Gastroesophageal sphincter (tissue), 4 donors: ENCODE measurements around the gene EIF3F. TPM values are rescaled to one million over a fixed set of nuclear protein-coding genes. Genes with fewer than 3 reads are reported as not detected.

Source experiments
- ATAC-seq: fragments of 150-250 bp; one replicate; pipeline ENCODE4 v1.9.1; 2016; ENCODE audit warnings: mild to moderate bottlenecking, moderate library complexity
- H3K27ac ChIP-seq, 4 donors: fragments of 200-600 bp; sonication (generic) in 3 of 4; 1 replicate in 3 of 4; 2 replicates in 1 of 4; pipeline ENCODE4 v1.5.1; 2016 to 2019
- H3K27me3 ChIP-seq: fragments of 200-600 bp; sonication (generic); one replicate; pipeline ENCODE4 v1.5.1; 2019
- H3K36me3 ChIP-seq, 2 donors: fragments of 200-600 bp; sonication (generic); one replicate each; pipeline ENCODE4 v1.5.1; 2019; ENCODE audit warnings: control low read depth in 1 of 2
- H3K4me1 ChIP-seq, 3 donors: fragments of 200-600 bp; sonication (generic); 1 replicate in 2 of 3; 2 replicates in 1 of 3; pipeline ENCODE4 v1.5.1; 2016 to 2019; ENCODE audit warnings: control low read depth in 2 of 3
- H3K4me3 ChIP-seq, 2 donors: fragments of 200-600 bp; sonication (generic); one replicate each; pipeline ENCODE4 v1.5.1; 2019; ENCODE audit warnings: mild to moderate bottlenecking in 1 of 2, moderate library complexity in 1 of 2
- H3K9me3 ChIP-seq, 3 donors: fragments of 200-600 bp; sonication (generic); one replicate each; pipeline ENCODE4 v1.5.1; 2017 to 2019; ENCODE audit warnings: control low read depth in 2 of 3
- CTCF ChIP-seq, 4 experiments: fragments of 200-600 bp in 2 of 4; fragments of 450-650 bp in 2 of 4; sonication (generic) in 1 of 4; IDR thresholded peaks; one replicate each; pipeline ENCODE4 v1.5.1; 2017 to 2019; ENCODE audit warnings: antibody characterized with exemption in 4 of 4, mild to moderate bottlenecking in 2 of 4, moderate library complexity in 2 of 4
- EP300 ChIP-seq: sonication (generic); formaldehyde crosslinking; IDR thresholded peaks from one replicate; pipeline ENCODE4 v1.6.1; 2017; ENCODE audit warnings: antibody characterized with exemption, mild to moderate bottlenecking
- POLR2A ChIP-seq, 2 donors: fragments of 450-650 bp; IDR thresholded peaks; one replicate each; pipeline ENCODE4 v1.6.1; 2017; ENCODE audit warnings: antibody characterized with exemption in 2 of 2, mild to moderate bottlenecking in 2 of 2, moderate library complexity in 1 of 2
- POLR2AphosphoS5 ChIP-seq: sonication (generic); formaldehyde crosslinking; IDR thresholded peaks from one replicate; pipeline ENCODE4 v1.6.1; 2017; ENCODE audit warnings: antibody characterized with exemption
- WGBS, 2 donors: methylation state at CpG; one replicate each; pipeline ENCODE4 v1.1.5; 2018; ENCODE audit warnings: low coverage in 1 of 2; 5-methylcytosine and 5-hydroxymethylcytosine counted together
- total RNA-seq, 4 donors: library from RNA; depleted of rRNA; stranded (reverse); fragments of >200 nt; gene quantifications; one replicate each; pipeline ENCODE4 v1.1.0, GENCODE V29; 2016

EIF3F gene
- total RNA-seq, 4 donors from 2014 or later: 204 to 356 (median 235) TPM

- Histone ChIP-seq H3K4me1 (no peaks in the 10 kb centered on the region), H3K4me3 (no peak overlapping the region), H3K36me3 (no peaks in the 10 kb centered on the region), H3K27ac (no peak overlapping the region), H3K9me3 (peaks cover 0 to 11% (median 0%) of the 10 kb centered on the region in 3 donors), H3K27me3 (peaks cover 18% of the 10 kb centered on the region)
- TF ChIP-seq EP300: no peak
- no peak for TF ChIP-seq POLR2AphosphoS5
- TF ChIP-seq POLR2A (IDR thresholded peaks at IDR 0.05): no peak
- TF ChIP-seq CTCF (IDR thresholded peaks at IDR 0.05): no peak
- ATAC-seq: no peak
- WGBS, 2 donors: 79 to 86% methylated on average over 1 of the region's 1 CpG
These were observed 37.2 kb upstream of the EIF3F start for GRCh38 chr11:7949934-7950333.

- H3K4me1 ChIP-seq: no peaks in the 10 kb centered on the region
- H3K27me3 ChIP-seq: peaks cover 8% of the 10 kb centered on the region
- WGBS, 2 donors: 55 to 69% methylated on average over 1 of the region's 1 CpG
- ATAC-seq: no peak
- H3K27ac ChIP-seq: no peak overlapping the region
- H3K9me3 ChIP-seq: no peaks in the 10 kb centered on the region
- H3K4me3 ChIP-seq: no peak overlapping the region
- TF ChIP-seq CTCF (IDR thresholded peaks at IDR 0.05): no peak
- TF ChIP-seq EP300: no peak
- TF ChIP-seq POLR2AphosphoS5: no peak
- TF ChIP-seq POLR2A (IDR thresholded peaks at IDR 0.05): no peak
- no peaks in the 10 kb centered on the region for H3K36me3 ChIP-seq
These were observed 31.9 kb upstream of the EIF3F start for GRCh38 chr11:7955191-7955590.

DNA sequence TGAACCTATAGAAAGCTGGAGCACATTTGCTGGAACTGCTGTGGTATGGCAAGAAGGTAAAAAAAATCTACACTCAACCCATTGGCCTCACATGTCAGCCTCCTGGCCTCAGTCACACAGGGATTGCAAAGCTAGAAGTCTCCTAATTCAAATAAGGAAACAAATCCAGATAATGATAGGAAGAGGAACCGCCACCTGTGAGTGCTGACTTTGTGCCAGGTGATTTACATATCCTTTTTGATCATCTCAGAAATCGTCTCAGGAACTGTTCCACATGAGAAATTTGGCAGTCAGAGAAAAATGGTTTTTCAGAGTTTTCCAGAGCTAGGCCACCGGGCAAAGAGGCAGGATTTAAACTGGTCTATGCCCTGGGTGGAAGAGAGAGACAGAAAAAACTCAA is 22.9 kb upstream of the EIF3F start:
- H3K4me3 ChIP-seq: no peak overlapping the region
- H3K4me1 ChIP-seq: no peaks in the 10 kb centered on the region
- ATAC-seq: no peak
- no peaks in the 10 kb centered on the region for H3K36me3 ChIP-seq
- H3K27ac ChIP-seq: no peak overlapping the region
- no peaks in the 10 kb centered on the region for H3K9me3 ChIP-seq
- H3K27me3 ChIP-seq: peaks cover 24% of the 10 kb centered on the region
- WGBS, 2 donors: 41 to 80% methylated on average over 1 to 3 of the region's 3 CpGs
- TF ChIP-seq POLR2AphosphoS5 (no peak), CTCF (IDR thresholded peaks at IDR 0.05) (no peak), EP300 (no peak), POLR2A (IDR thresholded peaks at IDR 0.05) (no peak)

- Histone ChIP-seq H3K4me3 (no peak overlapping the region), H3K4me1 (no peaks in the 10 kb centered on the region), H3K27ac (no peak overlapping the region), H3K9me3 (no peaks in the 10 kb centered on the region), H3K27me3 (peaks cover 24% of the 10 kb centered on the region), H3K36me3 (no peaks in the 10 kb centered on the region)
- no peak for ATAC-seq
- TF ChIP-seq POLR2AphosphoS5 (no peak), POLR2A (IDR thresholded peaks at IDR 0.05) (no peak), CTCF (IDR thresholded peaks at IDR 0.05) (no peak), EP300 (no peak)
These were observed 22.3 kb upstream of the EIF3F start for GRCh38 chr11:7964873-7965272.

GRCh38 chr11:7965386-7965785 is 21.8 kb upstream of the EIF3F start, which contains the start of gene NLRP10:
Gene NLRP10 (minus strand): TSS chr11:7965447. CDS start chr11:7963495, 1,952 bp downstream.
- 80 to 89% methylated on average over 1 of the region's 1 CpG for WGBS, 2 donors
- no peak within 1 kb of the TSS for H3K27ac ChIP-seq
- no peaks in the 10 kb centered on the region for H3K9me3 ChIP-seq
- peaks cover 21% of the 10 kb centered on the region for H3K27me3 ChIP-seq
- H3K4me1 ChIP-seq: no peaks in the 10 kb centered on the region
- H3K4me3 ChIP-seq: no peak within 1 kb of the TSS
- no peaks in the 10 kb centered on the region for H3K36me3 ChIP-seq
- no peak for TF ChIP-seq POLR2AphosphoS5
- no peak for TF ChIP-seq CTCF (IDR thresholded peaks at IDR 0.05)
- TF ChIP-seq EP300: no peak
- no peak for TF ChIP-seq POLR2A (IDR thresholded peaks at IDR 0.05)
- ATAC-seq: no peak
